GM18511 (cell line): ENCODE results near the gene PSMA7.

Source experiments
- ATAC-seq: cut with Tn5 transposase; IDR thresholded peaks from one replicate; pipeline ENCODE4 v1.9.1; 2021; ENCODE audit warnings: mild to moderate bottlenecking, moderate library complexity; ENCODE audit not compliant: unreplicated experiment

Gene PSMA7

GRCh38 chr20:62096421-62097380 is 46.5 kb downstream of the PSMA7 start:
- ATAC-seq = no peak

DNA sequence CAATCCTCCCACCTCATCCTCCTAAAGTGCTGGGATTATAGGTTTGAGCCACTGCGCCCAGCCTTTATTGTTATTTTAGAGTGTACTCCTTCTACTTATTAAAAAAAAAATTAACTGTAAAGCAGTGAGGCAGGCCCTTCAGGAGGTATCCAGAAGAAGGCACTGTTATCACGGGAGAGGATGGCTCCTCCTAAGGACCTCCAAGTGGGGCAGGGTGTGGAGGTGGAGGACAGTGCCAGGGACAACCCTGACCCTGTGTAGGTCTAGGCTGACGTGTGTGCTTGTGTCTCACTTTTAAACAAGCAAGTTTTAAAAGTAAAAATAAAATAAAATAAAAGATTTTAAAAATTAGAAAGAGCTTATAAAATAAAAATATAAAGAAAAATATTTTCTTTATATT is 53.8 kb downstream of the PSMA7 start:
- ATAC-seq = no peak

DNA sequence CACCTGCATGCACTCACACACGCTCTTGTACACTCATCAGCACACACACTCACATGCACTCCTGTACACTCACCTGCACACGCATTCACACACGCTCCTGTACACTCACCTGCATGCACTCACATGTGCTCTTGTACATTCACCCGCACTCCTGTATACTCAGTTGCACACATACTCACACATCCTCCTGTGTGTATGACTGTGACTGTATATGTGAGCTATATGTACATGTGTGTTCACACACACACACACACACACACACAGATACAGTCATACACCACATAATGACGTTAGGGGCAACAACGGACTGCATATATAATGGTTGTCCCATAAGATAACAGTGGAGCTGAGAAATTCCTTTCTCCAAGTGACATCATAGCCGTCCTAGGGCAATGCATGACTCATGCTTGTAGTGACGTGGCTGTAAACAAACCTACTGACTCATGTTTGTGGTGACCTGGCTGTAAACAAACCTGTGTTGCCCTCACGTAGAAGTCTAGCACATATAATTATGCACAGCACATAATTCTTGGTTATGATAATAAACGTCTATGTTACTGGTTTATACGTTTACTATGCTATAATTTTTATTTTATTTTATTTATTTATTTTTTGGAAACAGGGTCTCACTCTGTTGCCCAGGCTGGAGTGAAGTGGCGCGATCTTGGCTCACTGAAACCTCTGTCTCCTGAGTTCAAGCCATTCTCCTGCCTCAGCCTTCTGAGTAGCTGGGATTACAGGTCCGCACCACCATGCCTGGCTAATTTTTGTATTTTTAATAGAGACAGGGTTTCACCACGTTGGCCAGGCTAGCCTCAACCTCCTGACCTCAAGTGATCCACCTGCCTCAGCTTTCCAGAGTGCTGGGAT is 54.7 kb downstream of the PSMA7 start:
- ATAC-seq = no peak

GRCh38 chr20:62087632-62088031 is 55.6 kb downstream of the PSMA7 start:
- no peak for ATAC-seq

DNA sequence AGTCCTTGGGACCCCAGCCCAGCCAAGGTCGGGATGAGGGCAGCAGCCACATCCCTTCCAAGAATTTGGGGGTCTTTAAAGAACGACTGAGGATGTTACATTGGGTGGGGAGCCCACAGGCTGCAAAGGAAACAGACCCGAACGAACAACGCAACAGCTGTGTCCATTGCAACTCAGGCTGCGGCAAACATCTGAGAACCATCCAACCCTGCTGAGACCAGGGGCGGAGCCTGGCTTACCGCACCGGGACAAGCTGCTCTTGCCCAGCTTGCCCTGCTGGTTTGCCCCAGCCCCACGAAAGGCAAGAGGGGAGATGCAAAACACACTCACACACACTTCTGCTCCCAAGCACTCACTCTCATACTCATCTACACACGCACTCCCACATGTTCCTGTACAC is 56.0 kb downstream of the PSMA7 start:
- ATAC-seq = no peak
